IMR-90 (cell line): ENCODE results near the gene GNAO1.

ENCODE experiments used
- CEBPB ChIP-seq: IDR thresholded peaks from 2 replicates; pipeline ENCODE4 v1.6.1; 2012; ENCODE audit warnings: low read depth, low read length, improper control_type of control experiment
- CTCF ChIP-seq: conservative IDR thresholded peaks from 2 replicates; pipeline ENCODE4 v1.5.1; 2012; ENCODE audit warnings: mild to moderate bottlenecking, low read depth, low read length, improper control_type of control experiment
- ELK1 ChIP-seq: fragments of 150-350 bp; IDR thresholded peaks from 2 replicates; pipeline ENCODE4 v1.6.1; 2016; ENCODE audit warnings: low read depth, mild to moderate bottlenecking, low read length, moderate library complexity, borderline replicate concordance
- MAZ ChIP-seq: IDR thresholded peaks from 2 replicates; pipeline ENCODE4 v1.6.1; 2012; ENCODE audit warnings: low read depth, mild to moderate bottlenecking, low read length, improper control_type of control experiment, moderate library complexity, borderline replicate concordance
- MXI1 ChIP-seq: IDR thresholded peaks from 2 replicates; pipeline ENCODE4 v1.6.1; 2012; ENCODE audit warnings: low read depth, mild to moderate bottlenecking, low read length, moderate library complexity, borderline replicate concordance
- NFE2L2 ChIP-seq: fragments of 150-350 bp; IDR thresholded peaks from 2 replicates; pipeline ENCODE4 v1.6.1; 2016; ENCODE audit warnings: low read depth, mild to moderate bottlenecking, low read length
- POLR2A ChIP-seq: IDR thresholded peaks from 2 replicates; pipeline ENCODE4 v1.6.1; 2012; ENCODE audit warnings: mild to moderate bottlenecking, low read depth, low read length
- RAD21 ChIP-seq: IDR thresholded peaks from 2 replicates; pipeline ENCODE4 v1.6.1; 2012; ENCODE audit warnings: low read length, improper control_type of control experiment
- RCOR1 ChIP-seq: IDR thresholded peaks from 2 replicates; pipeline ENCODE4 v1.6.1; 2012; ENCODE audit warnings: mild to moderate bottlenecking, low read length, improper control_type of control experiment; ENCODE audit not compliant: insufficient replicate concordance
- RFX5 ChIP-seq: IDR thresholded peaks from 2 replicates; pipeline ENCODE4 v1.8.0; 2012; ENCODE audit warnings: low read depth, mild to moderate bottlenecking, low read length, moderate library complexity
- SMC3 ChIP-seq: fragments of 150-350 bp; IDR thresholded peaks from 2 replicates; pipeline ENCODE4 v1.6.1; 2016; ENCODE audit warnings: low read depth, mild to moderate bottlenecking, antibody characterized with exemption, low read length, moderate library complexity
- USF2 ChIP-seq: fragments of 150-350 bp; IDR thresholded peaks from 2 replicates; pipeline ENCODE4 v1.6.1; 2017; ENCODE audit warnings: mild to moderate bottlenecking, antibody characterized with exemption, low read length, low read depth

- peak; percentile 52 for TF ChIP-seq CTCF
- no peak for TF ChIP-seq MXI1
- TF ChIP-seq SMC3 = peak; percentile 29; the same call in 1 of the 2 replicates
- peak; percentile 39; the same call in 1 of the 2 replicates for TF ChIP-seq RAD21
- TF ChIP-seq RCOR1 = no peak
- TF ChIP-seq NFE2L2 = no peak
- no peak for TF ChIP-seq RFX5
- TF ChIP-seq POLR2A = no peak
- TF ChIP-seq MAZ = no peak
- TF ChIP-seq CEBPB = no peak
- no peak for TF ChIP-seq USF2
- TF ChIP-seq ELK1 = no peak
Observed at GRCh38 chr16:56269811-56270684, 78.8 kb downstream of the GNAO1 start.
